Neural progenitor cell (in vitro differentiated cells): ENCODE data around the gene HSPG2. TPM values are rescaled to one million over a fixed set of nuclear protein-coding genes. Genes with fewer than 3 reads are reported as not detected.

Experiments used
- DNase-seq: peaks from one replicate; pipeline ENCODE4 v3.0.0-alpha.2; 2016; ENCODE audit warnings: low spot score
- H2AFZ ChIP-seq: fragments of 200-600 bp; sonication (generic); replicated peaks from 2 replicates; pipeline ENCODE4 v1.6.1; 2016; ENCODE audit warnings: antibody characterized with exemption
- H3F3A ChIP-seq: fragments of 200-600 bp; sonication (generic); 2 replicates; pipeline ENCODE4 v1.6.1; 2016; ENCODE audit warnings: antibody characterized with exemption, low read depth
- H3K27ac ChIP-seq: fragments of 200-600 bp; sonication (generic); 2 replicates; pipeline ENCODE4 v1.5.1; 2016; ENCODE audit warnings: mild to moderate bottlenecking
- H3K27me3 ChIP-seq: fragments of 200-600 bp; sonication (generic); 2 replicates; pipeline ENCODE4 v1.6.1; 2016; ENCODE audit warnings: mild to moderate bottlenecking, moderate library complexity
- H3K36me3 ChIP-seq: fragments of 200-600 bp; sonication (generic); 2 replicates; pipeline ENCODE4 v1.5.1; 2016
- H3K4me1 ChIP-seq: fragments of 200-600 bp; sonication (generic); 2 replicates; pipeline ENCODE4 v1.6.1; 2016; ENCODE audit warnings: mixed run types
- H3K4me2 ChIP-seq: fragments of 200-600 bp; sonication (generic); 2 replicates; pipeline ENCODE4 v1.6.1; 2016
- H3K4me3 ChIP-seq: fragments of 200-600 bp; sonication (generic); 2 replicates; pipeline ENCODE4 v1.5.1; 2016
- H3K79me2 ChIP-seq: fragments of 200-600 bp; sonication (generic); 2 replicates; pipeline ENCODE4 v1.6.1; 2016; ENCODE audit warnings: low read depth
- H3K9ac ChIP-seq: fragments of 200-600 bp; sonication (generic); 2 replicates; pipeline ENCODE4 v1.6.1; 2016
- H3K9me3 ChIP-seq: fragments of 200-600 bp; sonication (generic); 2 replicates; pipeline ENCODE4 v1.5.1; 2016; ENCODE audit warnings: low read depth
- H4K20me1 ChIP-seq: fragments of 200-600 bp; sonication (generic); 2 replicates; pipeline ENCODE4 v1.6.1; 2016; ENCODE audit warnings: low read depth
- H3K27ac Mint-ChIP-seq: 3 replicates; pipeline ENCODE4 v1.8.0; 2021; ENCODE audit warnings: mixed read lengths
- H3K27me3 Mint-ChIP-seq: 2 replicates; pipeline ENCODE4 v1.8.0; 2022; ENCODE audit warnings: low read depth, mild to moderate bottlenecking, inconsistent platforms, moderate library complexity, mixed read lengths; ENCODE audit not compliant: insufficient read depth
- H3K36me3 Mint-ChIP-seq: 3 replicates; pipeline ENCODE4 v1.8.0; 2021; ENCODE audit warnings: mixed read lengths
- H3K4me1 Mint-ChIP-seq: 3 replicates; pipeline ENCODE4 v1.8.0; 2021; ENCODE audit warnings: mixed read lengths
- H3K4me3 Mint-ChIP-seq: 3 replicates; pipeline ENCODE4 v1.8.0; 2021; ENCODE audit warnings: mild to moderate bottlenecking, moderate library complexity, mixed read lengths
- H3K9me3 Mint-ChIP-seq: 3 replicates; pipeline ENCODE4 v1.8.0; 2020; ENCODE audit warnings: mixed read lengths
- CTCF ChIP-seq: fragments of 200-600 bp; sonication (generic); IDR thresholded peaks from 2 replicates; pipeline ENCODE4 v1.5.1; 2017; ENCODE audit warnings: antibody characterized with exemption, mild to moderate bottlenecking
- EZH2 ChIP-seq: fragments of 200-600 bp; sonication (generic); IDR thresholded peaks from 2 replicates; pipeline ENCODE4 v1.6.1; 2017; ENCODE audit warnings: antibody characterized with exemption, mild to moderate bottlenecking, moderate library complexity
- EZH2phosphoT487 ChIP-seq: fragments of 200-600 bp; sonication (generic); IDR thresholded peaks from 2 replicates; pipeline ENCODE4 v1.6.1; 2017; ENCODE audit warnings: antibody characterized with exemption
- total RNA-seq: library from RNA; depleted of rRNA; stranded (reverse); fragments of >200 nt; gene quantifications from 2 replicates; pipeline ENCODE4 v1.2.3, GENCODE V29; 2015; ENCODE audit warnings: low replicate concordance

HSPG2 gene
- total RNA-seq, 1 donor from 2014 or later, result 6.9 TPM

- no peaks in the 10 kb centered on the region for H3F3A ChIP-seq
- TF ChIP-seq EZH2, result no peak
- TF ChIP-seq CTCF, result no peak
- no peak for TF ChIP-seq EZH2phosphoT487
- no peaks in the 10 kb centered on the region for H3K4me1 ChIP-seq
- H3K27me3 Mint-ChIP-seq, result peaks cover 10% of the 10 kb centered on the region
- no peaks in the 10 kb centered on the region for H3K9me3 ChIP-seq
- H3K27ac ChIP-seq, result no peak overlapping the region
- no peak overlapping the region for H3K9ac ChIP-seq
- H3K4me3 Mint-ChIP-seq, result no peak overlapping the region
- H3K9me3 Mint-ChIP-seq, result peaks cover 10% of the 10 kb centered on the region
- DNase-seq, result no peak
- H3K27me3 ChIP-seq, result no peaks in the 10 kb centered on the region
- H3K79me2 ChIP-seq, result no peaks in the 10 kb centered on the region
- no peak overlapping the region for H3K4me3 ChIP-seq
- no peak overlapping the region for H3K4me2 ChIP-seq
- no peaks in the 10 kb centered on the region for H3K4me1 Mint-ChIP-seq
- H3K36me3 Mint-ChIP-seq, result peaks cover 28% of the 10 kb centered on the region
- no peak overlapping the region for H2AFZ ChIP-seq
- no peak overlapping the region for H3K27ac Mint-ChIP-seq
- peaks cover 6% of the 10 kb centered on the region for H3K36me3 ChIP-seq
- no peaks in the 10 kb centered on the region for H4K20me1 ChIP-seq
Measured at GRCh38 chr1:21831454-21831970, 105.6 kb downstream of the HSPG2 start.

- H3F3A ChIP-seq, result no peaks in the 10 kb centered on the region
- Mint-ChIP-seq H3K9me3 (peaks cover 10% of the 10 kb centered on the region), H3K4me1 (no peaks in the 10 kb centered on the region), H3K27me3 (peaks cover 10% of the 10 kb centered on the region), H3K4me3 (no peak overlapping the region), H3K36me3 (peaks cover 28% of the 10 kb centered on the region), H3K27ac (no peak overlapping the region)
- H3K9ac ChIP-seq, result no peak overlapping the region
- H2AFZ ChIP-seq, result no peak overlapping the region
- no peaks in the 10 kb centered on the region for H3K27me3 ChIP-seq
- no peak overlapping the region for H3K4me3 ChIP-seq
- no peaks in the 10 kb centered on the region for H3K79me2 ChIP-seq
- H3K27ac ChIP-seq, result no peak overlapping the region
- no peaks in the 10 kb centered on the region for H4K20me1 ChIP-seq
- H3K4me2 ChIP-seq, result no peak overlapping the region
- H3K9me3 ChIP-seq, result no peaks in the 10 kb centered on the region
- DNase-seq, result no peak
- H3K36me3 ChIP-seq, result peaks cover 6% of the 10 kb centered on the region
- TF ChIP-seq EZH2 (no peak), CTCF (no peak), EZH2phosphoT487 (no peak)
- no peaks in the 10 kb centered on the region for H3K4me1 ChIP-seq
Measured at GRCh38 chr1:21830792-21831453, 106.2 kb downstream of the HSPG2 start.

- no peaks in the 10 kb centered on the region for H3K4me1 ChIP-seq
- no peaks in the 10 kb centered on the region for H3F3A ChIP-seq
- Mint-ChIP-seq H3K36me3 (peaks cover 16% of the 10 kb centered on the region), H3K4me1 (no peaks in the 10 kb centered on the region), H3K27ac (no peak overlapping the region), H3K27me3 (peaks cover 10% of the 10 kb centered on the region), H3K4me3 (no peak overlapping the region), H3K9me3 (peaks cover 3% of the 10 kb centered on the region)
- H3K36me3 ChIP-seq, result peaks cover 6% of the 10 kb centered on the region
- H3K4me3 ChIP-seq, result no peak overlapping the region
- no peak overlapping the region for H3K27ac ChIP-seq
- H3K79me2 ChIP-seq, result no peaks in the 10 kb centered on the region
- no peaks in the 10 kb centered on the region for H4K20me1 ChIP-seq
- no peak overlapping the region for H3K9ac ChIP-seq
- H2AFZ ChIP-seq, result no peak overlapping the region
- no peaks in the 10 kb centered on the region for H3K27me3 ChIP-seq
- no peak overlapping the region for H3K4me2 ChIP-seq
- no peaks in the 10 kb centered on the region for H3K9me3 ChIP-seq
- DNase-seq, result no peak
- no peak for TF ChIP-seq CTCF
- no peak for TF ChIP-seq EZH2
- no peak for TF ChIP-seq EZH2phosphoT487
Measured at GRCh38 chr1:21829294-21829693, 107.8 kb downstream of the HSPG2 start.
